ENCODE measurements around the gene CCDC120.

DNA sequence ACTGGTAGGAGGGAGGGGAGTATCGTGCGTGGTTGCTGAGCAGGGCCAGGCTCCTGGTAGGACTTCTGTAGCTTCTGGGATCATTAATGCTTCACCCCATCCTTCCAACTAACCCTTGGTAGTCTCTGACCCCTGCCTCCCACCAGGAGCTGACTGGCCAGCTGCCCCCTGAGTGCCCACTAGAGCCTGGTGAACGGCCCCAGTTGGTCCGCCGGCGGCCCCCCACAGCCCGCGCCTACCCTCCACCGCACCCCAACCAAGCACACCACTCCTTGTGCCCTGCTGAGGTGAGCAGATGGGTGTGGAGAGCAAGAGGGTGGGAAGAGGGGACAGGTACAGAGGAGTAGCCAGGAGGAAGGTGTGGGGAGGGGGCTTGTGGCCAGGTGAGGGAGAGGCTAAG lies 4.9 kb downstream of the CCDC120 start:
- TF ChIP-seq, protein P1, sequence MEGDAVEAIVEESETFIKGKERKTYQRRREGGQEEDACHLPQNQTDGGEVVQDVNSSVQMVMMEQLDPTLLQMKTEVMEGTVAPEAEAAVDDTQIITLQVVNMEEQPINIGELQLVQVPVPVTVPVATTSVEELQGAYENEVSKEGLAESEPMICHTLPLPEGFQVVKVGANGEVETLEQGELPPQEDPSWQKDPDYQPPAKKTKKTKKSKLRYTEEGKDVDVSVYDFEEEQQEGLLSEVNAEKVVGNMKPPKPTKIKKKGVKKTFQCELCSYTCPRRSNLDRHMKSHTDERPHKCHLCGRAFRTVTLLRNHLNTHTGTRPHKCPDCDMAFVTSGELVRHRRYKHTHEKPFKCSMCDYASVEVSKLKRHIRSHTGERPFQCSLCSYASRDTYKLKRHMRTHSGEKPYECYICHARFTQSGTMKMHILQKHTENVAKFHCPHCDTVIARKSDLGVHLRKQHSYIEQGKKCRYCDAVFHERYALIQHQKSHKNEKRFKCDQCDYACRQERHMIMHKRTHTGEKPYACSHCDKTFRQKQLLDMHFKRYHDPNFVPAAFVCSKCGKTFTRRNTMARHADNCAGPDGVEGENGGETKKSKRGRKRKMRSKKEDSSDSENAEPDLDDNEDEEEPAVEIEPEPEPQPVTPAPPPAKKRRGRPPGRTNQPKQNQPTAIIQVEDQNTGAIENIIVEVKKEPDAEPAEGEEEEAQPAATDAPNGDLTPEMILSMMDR (IDR thresholded peaks at IDR 0.05): no peak
- no peak for TF ChIP-seq POLR2A (IDR thresholded peaks at IDR 0.05)
- TF ChIP-seq POLR2AphosphoS5 (IDR thresholded peaks at IDR 0.05): no peak
- no peak for TF ChIP-seq EP300 (IDR thresholded peaks at IDR 0.05; ENCODE audit: low read depth)

All from transverse colon (tissue), 4 donors.